Neural progenitor cell (in vitro differentiated cells): Measurements from ENCODE around the gene CCNY. TPM values are rescaled to one million over a fixed set of nuclear protein-coding genes. Genes with fewer than 3 reads are reported as not detected.
A peak's percentile ranks its signal among the peaks of the same experiment; 100 is the strongest.
"Not testable (repeated sequence)": the region's sequence is repeated elsewhere in the genome, so short reads cannot be mapped to it uniquely, and the experiment has no call there.

Experiments used
- DNase-seq: peaks from one replicate; pipeline ENCODE4 v3.0.0-alpha.2; 2016; ENCODE audit warnings: low spot score
- H2AFZ ChIP-seq: fragments of 200-600 bp; sonication (generic); replicated peaks from 2 replicates; pipeline ENCODE4 v1.6.1; 2016; ENCODE audit warnings: antibody characterized with exemption
- H3F3A ChIP-seq: fragments of 200-600 bp; sonication (generic); 2 replicates; pipeline ENCODE4 v1.6.1; 2016; ENCODE audit warnings: antibody characterized with exemption, low read depth
- H3K27ac ChIP-seq: fragments of 200-600 bp; sonication (generic); 2 replicates; pipeline ENCODE4 v1.5.1; 2016; ENCODE audit warnings: mild to moderate bottlenecking
- H3K27me3 ChIP-seq: fragments of 200-600 bp; sonication (generic); 2 replicates; pipeline ENCODE4 v1.6.1; 2016; ENCODE audit warnings: mild to moderate bottlenecking, moderate library complexity
- H3K36me3 ChIP-seq: fragments of 200-600 bp; sonication (generic); 2 replicates; pipeline ENCODE4 v1.5.1; 2016
- H3K4me1 ChIP-seq: fragments of 200-600 bp; sonication (generic); 2 replicates; pipeline ENCODE4 v1.6.1; 2016; ENCODE audit warnings: mixed run types
- H3K4me2 ChIP-seq: fragments of 200-600 bp; sonication (generic); 2 replicates; pipeline ENCODE4 v1.6.1; 2016
- H3K4me3 ChIP-seq: fragments of 200-600 bp; sonication (generic); 2 replicates; pipeline ENCODE4 v1.5.1; 2016
- H3K79me2 ChIP-seq: fragments of 200-600 bp; sonication (generic); 2 replicates; pipeline ENCODE4 v1.6.1; 2016; ENCODE audit warnings: low read depth
- H3K9ac ChIP-seq: fragments of 200-600 bp; sonication (generic); 2 replicates; pipeline ENCODE4 v1.6.1; 2016
- H3K9me3 ChIP-seq: fragments of 200-600 bp; sonication (generic); 2 replicates; pipeline ENCODE4 v1.5.1; 2016; ENCODE audit warnings: low read depth
- H4K20me1 ChIP-seq: fragments of 200-600 bp; sonication (generic); 2 replicates; pipeline ENCODE4 v1.6.1; 2016; ENCODE audit warnings: low read depth
- H3K27ac Mint-ChIP-seq: 3 replicates; pipeline ENCODE4 v1.8.0; 2021; ENCODE audit warnings: mixed read lengths
- H3K27me3 Mint-ChIP-seq: 2 replicates; pipeline ENCODE4 v1.8.0; 2022; ENCODE audit warnings: low read depth, mild to moderate bottlenecking, inconsistent platforms, moderate library complexity, mixed read lengths; ENCODE audit not compliant: insufficient read depth
- H3K36me3 Mint-ChIP-seq: 3 replicates; pipeline ENCODE4 v1.8.0; 2021; ENCODE audit warnings: mixed read lengths
- H3K4me1 Mint-ChIP-seq: 3 replicates; pipeline ENCODE4 v1.8.0; 2021; ENCODE audit warnings: mixed read lengths
- H3K4me3 Mint-ChIP-seq: 3 replicates; pipeline ENCODE4 v1.8.0; 2021; ENCODE audit warnings: mild to moderate bottlenecking, moderate library complexity, mixed read lengths
- H3K9me3 Mint-ChIP-seq: 3 replicates; pipeline ENCODE4 v1.8.0; 2020; ENCODE audit warnings: mixed read lengths
- EZH2 ChIP-seq: fragments of 200-600 bp; sonication (generic); IDR thresholded peaks from 2 replicates; pipeline ENCODE4 v1.6.1; 2017; ENCODE audit warnings: antibody characterized with exemption, mild to moderate bottlenecking, moderate library complexity
- EZH2phosphoT487 ChIP-seq: fragments of 200-600 bp; sonication (generic); IDR thresholded peaks from 2 replicates; pipeline ENCODE4 v1.6.1; 2017; ENCODE audit warnings: antibody characterized with exemption
- total RNA-seq: library from RNA; depleted of rRNA; stranded (reverse); fragments of >200 nt; gene quantifications from 2 replicates; pipeline ENCODE4 v1.2.3, GENCODE V29; 2015; ENCODE audit warnings: low replicate concordance
- TF ChIP-seq, protein P1 (sequence below): fragments of 200-600 bp; sonication (generic); IDR thresholded peaks from 2 replicates; pipeline ENCODE4 v1.5.1; 2017; ENCODE audit warnings: antibody characterized with exemption, mild to moderate bottlenecking

Gene CCNY
- total RNA-seq, 1 donor from 2014 or later: 46.7 TPM

DNA sequence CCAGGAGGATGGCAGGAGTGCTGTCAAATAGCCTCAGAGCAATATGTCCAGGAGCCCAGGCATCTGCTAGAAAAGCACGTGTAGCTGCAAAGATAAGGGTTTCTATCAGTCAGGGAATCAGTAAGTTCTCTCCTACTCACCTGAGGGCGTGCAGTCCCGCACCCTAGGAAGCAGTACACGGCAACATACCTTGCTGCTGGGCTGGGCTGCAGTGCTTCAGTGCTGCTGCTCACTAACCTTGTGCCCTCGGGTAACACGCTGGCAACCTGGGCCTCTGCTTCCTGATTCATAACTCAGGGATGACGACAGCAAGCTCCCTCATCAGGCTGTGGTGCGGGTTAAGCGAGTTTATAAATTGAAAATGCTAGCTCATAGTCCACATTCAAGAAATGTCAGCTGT, 29.5 kb upstream of the CCNY start:
- H3K79me2 ChIP-seq: no peaks in the 10 kb centered on the region
- H3K4me3 ChIP-seq: no peak overlapping the region
- H3K27me3 ChIP-seq: no peaks in the 10 kb centered on the region
- Mint-ChIP-seq H3K36me3 (no peaks in the 10 kb centered on the region), H3K4me1 (peaks cover 10% of the 10 kb centered on the region), H3K27me3 (peaks cover 5% of the 10 kb centered on the region), H3K9me3 (peaks cover 2% of the 10 kb centered on the region), H3K27ac (no peak overlapping the region), H3K4me3 (no peak overlapping the region)
- TF ChIP-seq EZH2phosphoT487 (no peak), EZH2 (no peak)
- TF ChIP-seq, protein P1, sequence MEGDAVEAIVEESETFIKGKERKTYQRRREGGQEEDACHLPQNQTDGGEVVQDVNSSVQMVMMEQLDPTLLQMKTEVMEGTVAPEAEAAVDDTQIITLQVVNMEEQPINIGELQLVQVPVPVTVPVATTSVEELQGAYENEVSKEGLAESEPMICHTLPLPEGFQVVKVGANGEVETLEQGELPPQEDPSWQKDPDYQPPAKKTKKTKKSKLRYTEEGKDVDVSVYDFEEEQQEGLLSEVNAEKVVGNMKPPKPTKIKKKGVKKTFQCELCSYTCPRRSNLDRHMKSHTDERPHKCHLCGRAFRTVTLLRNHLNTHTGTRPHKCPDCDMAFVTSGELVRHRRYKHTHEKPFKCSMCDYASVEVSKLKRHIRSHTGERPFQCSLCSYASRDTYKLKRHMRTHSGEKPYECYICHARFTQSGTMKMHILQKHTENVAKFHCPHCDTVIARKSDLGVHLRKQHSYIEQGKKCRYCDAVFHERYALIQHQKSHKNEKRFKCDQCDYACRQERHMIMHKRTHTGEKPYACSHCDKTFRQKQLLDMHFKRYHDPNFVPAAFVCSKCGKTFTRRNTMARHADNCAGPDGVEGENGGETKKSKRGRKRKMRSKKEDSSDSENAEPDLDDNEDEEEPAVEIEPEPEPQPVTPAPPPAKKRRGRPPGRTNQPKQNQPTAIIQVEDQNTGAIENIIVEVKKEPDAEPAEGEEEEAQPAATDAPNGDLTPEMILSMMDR: no peak
- H3K27ac ChIP-seq: no peak overlapping the region
- no peaks in the 10 kb centered on the region for H4K20me1 ChIP-seq
- no peak for DNase-seq
- no peaks in the 10 kb centered on the region for H3F3A ChIP-seq
- no peaks in the 10 kb centered on the region for H3K9me3 ChIP-seq
- H2AFZ ChIP-seq: no peak overlapping the region
- peaks cover 4% of the 10 kb centered on the region for H3K4me1 ChIP-seq
- H3K4me2 ChIP-seq: no peak overlapping the region
- H3K36me3 ChIP-seq: no peaks in the 10 kb centered on the region
- H3K9ac ChIP-seq: no peak overlapping the region

DNA sequence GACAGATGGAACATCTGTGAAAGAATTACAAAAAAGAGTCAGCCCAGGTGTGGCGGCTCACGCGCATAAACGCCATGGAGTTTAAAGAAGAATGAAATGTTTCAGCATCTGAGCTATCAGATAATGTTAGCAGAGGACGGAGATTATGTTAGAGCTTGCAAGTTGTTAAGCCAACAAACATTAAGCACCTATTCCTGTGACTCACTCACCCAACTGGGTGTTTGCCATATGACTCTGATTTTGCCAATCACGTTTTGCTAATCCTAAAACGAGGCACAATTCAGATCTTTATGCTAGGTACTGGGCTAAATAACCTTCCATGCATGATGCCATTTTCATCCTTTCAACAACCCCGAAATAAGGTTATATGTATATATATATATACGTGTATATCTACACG, 29.0 kb upstream of the CCNY start:
- Histone ChIP-seq H3K27me3 (no peaks in the 10 kb centered on the region), H3K36me3 (no peaks in the 10 kb centered on the region), H3K4me2 (no peak overlapping the region), H2AFZ (no peak overlapping the region), H3K27ac (no peak overlapping the region), H3K4me1 (peaks cover 4% of the 10 kb centered on the region), H3K79me2 (no peaks in the 10 kb centered on the region), H4K20me1 (no peaks in the 10 kb centered on the region), H3K9me3 (no peaks in the 10 kb centered on the region), H3K4me3 (no peak overlapping the region), H3K9ac (no peak overlapping the region), H3F3A (no peaks in the 10 kb centered on the region)
- no peak overlapping the region for H3K27ac Mint-ChIP-seq
- DNase-seq: no peak
- H3K9me3 Mint-ChIP-seq: peaks cover 2% of the 10 kb centered on the region
- no peaks in the 10 kb centered on the region for H3K36me3 Mint-ChIP-seq
- peaks cover 5% of the 10 kb centered on the region for H3K27me3 Mint-ChIP-seq
- H3K4me3 Mint-ChIP-seq: no peak overlapping the region
- TF ChIP-seq EZH2: no peak
- TF ChIP-seq, protein P1: no peak
- H3K4me1 Mint-ChIP-seq: peaks cover 10% of the 10 kb centered on the region

DNA sequence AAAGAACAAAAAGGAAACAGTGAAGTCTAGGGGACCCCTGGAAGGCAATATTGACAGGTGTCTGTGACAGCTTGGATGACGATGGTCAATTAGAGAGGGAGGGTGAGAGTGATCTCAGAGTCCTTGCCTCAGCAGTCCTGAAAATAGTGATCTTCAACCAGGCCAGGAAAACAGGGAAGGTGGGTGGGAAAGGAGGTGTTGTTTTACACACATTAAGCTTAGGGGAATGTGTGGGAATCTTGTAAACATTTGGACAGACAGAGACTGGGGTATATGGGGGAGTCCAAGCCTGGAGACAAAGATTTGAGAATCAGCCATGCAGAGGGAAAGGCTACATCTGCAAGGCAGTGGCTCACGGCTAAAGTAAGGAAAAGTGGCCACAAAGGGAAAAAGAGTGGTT, 27.5 kb upstream of the CCNY start:
- H3K36me3 ChIP-seq: no peaks in the 10 kb centered on the region
- peaks cover 2% of the 10 kb centered on the region for H3K9me3 Mint-ChIP-seq
- peaks cover 10% of the 10 kb centered on the region for H3K4me1 Mint-ChIP-seq
- peaks cover 4% of the 10 kb centered on the region for H3K36me3 Mint-ChIP-seq
- H3K27ac Mint-ChIP-seq: peak overlapping the region; percentile 10
- H3K27me3 Mint-ChIP-seq: peaks cover 5% of the 10 kb centered on the region
- no peak for DNase-seq
- no peak overlapping the region for H3K4me3 Mint-ChIP-seq
- no peak overlapping the region for H3K9ac ChIP-seq
- no peaks in the 10 kb centered on the region for H3F3A ChIP-seq
- H3K27ac ChIP-seq: no peak overlapping the region
- H2AFZ ChIP-seq: peak overlapping the region; percentile 9
- no peaks in the 10 kb centered on the region for H3K27me3 ChIP-seq
- H3K4me2 ChIP-seq: no peak overlapping the region
- H3K9me3 ChIP-seq: no peaks in the 10 kb centered on the region
- no peaks in the 10 kb centered on the region for H4K20me1 ChIP-seq
- peaks cover 4% of the 10 kb centered on the region for H3K4me1 ChIP-seq
- no peak for TF ChIP-seq EZH2phosphoT487
- no peak overlapping the region for H3K4me3 ChIP-seq
- no peaks in the 10 kb centered on the region for H3K79me2 ChIP-seq

DNA sequence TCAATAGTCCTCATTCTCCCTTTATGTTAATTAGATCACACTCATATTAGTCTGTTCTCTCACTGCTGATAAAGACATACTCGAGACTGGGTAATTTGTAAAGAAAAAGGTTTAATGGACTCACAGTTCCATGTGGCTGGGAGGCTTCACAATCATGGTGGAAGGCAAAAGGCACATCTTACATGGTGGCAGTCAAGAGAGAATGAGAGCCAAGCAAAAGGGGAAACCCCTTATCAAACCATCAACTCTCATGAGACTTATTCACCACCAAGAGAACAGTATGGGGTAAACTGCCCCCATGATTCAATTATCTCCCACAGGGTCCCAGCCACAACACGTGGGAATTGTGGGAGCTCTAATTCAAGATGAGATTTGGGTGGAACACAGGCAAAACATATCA, 22.2 kb upstream of the CCNY start:
- not testable (repeated sequence) for DNase-seq, H3K9ac ChIP-seq, H3K9me3 Mint-ChIP-seq, H3K36me3 ChIP-seq, H3K4me3 ChIP-seq, H3K4me2 ChIP-seq, H2AFZ ChIP-seq, H3K27ac ChIP-seq, H3K27me3 ChIP-seq, H3K27me3 Mint-ChIP-seq, H3K9me3 ChIP-seq, H3F3A ChIP-seq, H3K79me2 ChIP-seq, H3K4me3 Mint-ChIP-seq, H3K4me1 Mint-ChIP-seq, H3K4me1 ChIP-seq, H4K20me1 ChIP-seq, H3K27ac Mint-ChIP-seq
- peaks cover 32% of the 10 kb centered on the region for H3K36me3 Mint-ChIP-seq

DNA sequence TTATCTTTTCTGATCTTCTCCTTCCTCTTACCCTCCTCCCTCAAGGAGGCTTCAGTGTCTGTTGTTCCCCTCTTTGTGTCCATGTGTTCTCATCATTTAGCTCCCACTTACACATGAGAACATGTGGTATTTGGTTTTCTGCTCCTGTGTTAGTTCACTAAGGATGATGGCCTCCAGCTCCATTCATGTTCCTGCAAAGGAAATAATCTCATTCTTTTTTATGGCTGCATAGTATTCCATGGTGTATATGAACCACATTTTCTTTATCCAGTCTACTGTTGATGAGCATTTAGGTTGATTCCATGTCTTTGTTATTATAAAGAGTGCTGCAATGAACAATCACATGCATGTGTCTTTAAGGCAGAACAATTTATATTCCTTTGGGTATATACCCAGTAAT, 21.1 kb upstream of the CCNY start:
- not testable (repeated sequence) for H3K9ac ChIP-seq, DNase-seq, H3K4me1 ChIP-seq, H3K79me2 ChIP-seq, H3K36me3 ChIP-seq, H3F3A ChIP-seq, H4K20me1 ChIP-seq, H3K27me3 ChIP-seq, H3K4me3 ChIP-seq, H2AFZ ChIP-seq, H3K27ac ChIP-seq, H3K27ac Mint-ChIP-seq, H3K27me3 Mint-ChIP-seq, H3K9me3 ChIP-seq, H3K4me2 ChIP-seq, H3K4me1 Mint-ChIP-seq, H3K9me3 Mint-ChIP-seq, H3K4me3 Mint-ChIP-seq
- H3K36me3 Mint-ChIP-seq: peaks cover 32% of the 10 kb centered on the region
